GM19395 (cell line): Measurements from ENCODE around the gene CUBN.

Source experiments
- ATAC-seq: cut with Tn5 transposase; IDR thresholded peaks from one replicate; pipeline ENCODE4 v1.9.1; 2021; ENCODE audit warnings: mild to moderate bottlenecking, moderate library complexity; ENCODE audit not compliant: unreplicated experiment

Gene CUBN

GRCh38 chr10:17073725-17074540 lies 55.7 kb downstream of the CUBN start:
- no peak for ATAC-seq

DNA sequence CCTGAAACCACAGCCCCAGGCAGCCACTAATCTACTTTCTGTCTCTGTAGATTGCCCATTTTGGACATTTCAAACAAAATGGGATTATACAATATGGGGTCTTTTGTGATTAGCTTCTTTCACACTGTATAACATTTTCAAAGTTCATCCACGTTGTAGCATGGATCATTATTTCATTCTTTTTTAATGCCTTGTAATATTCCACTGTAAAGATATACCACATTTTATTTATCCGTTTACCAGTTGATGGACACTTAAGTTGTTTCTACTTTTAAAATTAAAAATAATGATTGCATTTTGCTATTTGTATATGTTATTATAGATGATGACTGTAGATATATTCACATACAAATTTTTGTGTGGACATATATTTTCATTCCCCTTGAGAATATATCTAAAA lies 60.7 kb downstream of the CUBN start:
- ATAC-seq: no peak

GRCh38 chr10:17067376-17068264 lies 62.0 kb downstream of the CUBN start:
- ATAC-seq: no peak

DNA sequence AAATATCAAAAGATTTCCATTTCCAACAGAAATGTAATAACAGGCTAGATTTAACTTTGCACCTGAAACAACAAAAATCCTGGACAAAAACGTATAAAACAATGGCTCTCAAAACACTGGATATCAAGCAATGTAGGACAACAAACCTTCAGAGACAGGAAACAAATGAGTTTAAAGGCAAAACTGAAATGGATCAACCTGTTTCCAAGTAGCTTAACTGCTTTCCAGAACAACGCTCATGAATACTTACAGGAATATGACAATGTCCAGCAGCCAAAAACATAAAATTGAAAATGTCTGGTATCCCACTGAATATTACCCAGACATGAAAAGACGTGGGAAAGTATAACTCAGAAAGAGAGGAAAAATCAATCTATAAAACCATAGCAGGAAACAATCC lies 62.8 kb downstream of the CUBN start:
- ATAC-seq: no peak

DNA sequence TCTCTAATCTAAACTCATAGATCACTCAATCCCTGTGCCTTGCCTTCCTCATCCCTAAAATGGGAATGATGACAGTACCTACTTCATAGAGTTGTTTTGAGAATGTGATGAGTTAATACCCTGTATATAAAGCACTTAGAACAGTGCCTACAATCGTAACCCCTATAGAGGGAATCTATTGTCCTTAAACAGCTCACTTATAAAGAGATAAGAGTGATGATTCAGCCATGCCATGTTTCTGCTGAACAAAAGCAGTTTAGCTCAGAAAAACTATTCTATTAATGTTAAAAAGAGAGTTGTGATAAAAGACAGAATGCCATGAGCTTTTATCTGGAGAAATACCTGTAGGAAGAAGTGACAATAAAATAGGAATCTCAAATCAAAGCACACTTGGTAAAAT lies 63.6 kb downstream of the CUBN start:
- no peak for ATAC-seq

- ATAC-seq: no peak
These were observed 64.3 kb downstream of the CUBN start for GRCh38 chr10:17065273-17065672.

DNA sequence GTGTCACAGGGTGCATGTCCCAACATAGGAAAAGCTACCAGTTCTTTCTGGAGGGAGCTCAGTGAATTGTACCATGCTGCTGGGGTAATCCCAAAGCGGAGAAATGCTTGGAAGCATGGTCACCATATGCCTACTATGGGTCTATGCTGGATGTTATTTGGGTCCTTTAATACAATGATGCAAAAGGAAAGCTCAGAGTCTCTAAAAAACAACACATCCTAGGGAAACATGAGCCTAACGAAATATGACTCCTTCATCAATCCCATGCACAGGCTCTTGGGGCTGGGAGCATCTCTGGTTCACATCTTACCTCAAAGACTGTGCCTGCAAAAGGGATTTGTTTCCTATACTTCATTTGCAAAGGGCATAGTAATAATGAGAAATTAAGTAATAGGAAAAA lies 65.2 kb downstream of the CUBN start:
- ATAC-seq: no peak

GRCh38 chr10:17062955-17063484 lies 66.6 kb downstream of the CUBN start:
- ATAC-seq: no peak

GRCh38 chr10:17062493-17062892 lies 67.1 kb downstream of the CUBN start:
- ATAC-seq: no peak

DNA sequence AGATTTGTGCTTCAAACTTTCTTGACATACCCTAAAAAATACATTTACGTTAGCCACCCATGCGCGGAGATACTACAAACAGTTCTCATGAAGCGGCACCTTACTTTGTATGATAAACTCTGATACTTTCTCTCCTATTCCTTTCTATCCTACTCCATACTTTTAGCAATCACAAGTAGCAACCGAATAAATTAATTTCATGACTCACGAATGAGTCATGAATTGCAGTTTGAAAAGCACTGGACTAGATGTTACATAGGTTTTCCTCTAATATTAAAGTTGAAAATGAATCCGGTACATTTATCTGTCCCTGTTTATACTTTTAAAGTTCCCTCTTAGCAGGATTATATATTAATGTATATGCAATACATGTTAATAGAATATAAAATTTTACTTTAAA lies 67.6 kb downstream of the CUBN start:
- no peak for ATAC-seq

DNA sequence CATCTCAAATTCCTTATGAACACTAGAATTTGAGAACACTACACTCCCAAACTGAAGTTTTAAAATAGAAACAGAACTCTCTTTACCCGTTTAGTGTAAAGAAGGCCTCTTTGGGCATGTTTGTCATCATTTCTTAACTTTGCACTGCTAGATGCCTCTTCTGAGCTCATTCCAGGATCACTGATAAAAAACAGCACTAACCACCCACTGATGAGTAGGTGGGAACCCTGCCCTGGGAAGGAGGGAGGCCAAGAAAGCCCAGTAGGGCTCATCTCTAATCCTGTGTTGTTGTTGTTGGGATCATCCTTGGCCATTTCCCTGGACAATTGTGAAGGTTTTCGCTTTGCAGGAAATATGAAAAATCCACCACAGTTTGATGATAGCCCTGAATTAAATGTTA lies 68.2 kb downstream of the CUBN start:
- ATAC-seq: no peak

GRCh38 chr10:17060289-17060688 lies 69.3 kb downstream of the CUBN start:
- ATAC-seq: no peak

GRCh38 chr10:17059197-17059688 lies 70.4 kb downstream of the CUBN start:
- ATAC-seq: no peak

GRCh38 chr10:17058093-17058492 lies 71.5 kb downstream of the CUBN start:
- no peak for ATAC-seq

GRCh38 chr10:17056781-17057428 lies 72.7 kb downstream of the CUBN start:
- ATAC-seq: no peak

DNA sequence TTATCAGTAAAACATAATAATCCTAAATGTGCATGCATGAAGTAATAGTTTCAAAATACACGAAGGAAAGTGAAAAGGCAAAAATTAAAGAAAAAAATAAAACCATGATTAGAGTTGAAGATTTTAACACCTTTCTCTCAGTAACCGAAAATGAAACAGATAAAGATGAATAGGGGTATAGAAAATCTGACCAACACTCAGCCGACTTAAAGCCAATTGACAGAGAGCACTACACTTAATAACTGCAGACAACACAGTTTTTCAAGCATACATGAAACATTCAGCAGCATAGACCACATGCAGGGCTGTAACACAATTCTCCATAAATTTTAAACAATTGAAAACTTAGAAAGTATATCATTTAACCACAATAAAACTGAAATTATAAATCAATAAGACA lies 76.1 kb downstream of the CUBN start:
- ATAC-seq: no peak

DNA sequence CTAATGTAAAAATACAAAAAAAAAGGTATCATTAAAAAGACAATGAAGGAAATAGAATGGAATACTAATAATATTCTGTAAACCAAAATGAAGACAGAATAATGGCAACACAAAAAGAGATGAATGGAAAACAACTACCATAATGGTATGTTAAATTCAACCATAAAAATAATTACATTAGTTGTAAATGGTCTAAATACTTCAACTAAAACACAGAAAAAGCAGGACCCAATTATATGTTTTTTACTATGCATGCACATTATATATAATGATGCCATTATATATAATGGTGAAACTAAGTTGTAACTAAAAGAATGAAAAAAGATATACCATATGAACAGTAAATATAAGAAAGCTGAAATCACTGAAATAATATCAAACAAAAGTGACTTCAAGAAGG lies 76.5 kb downstream of the CUBN start:
- ATAC-seq: no peak

DNA sequence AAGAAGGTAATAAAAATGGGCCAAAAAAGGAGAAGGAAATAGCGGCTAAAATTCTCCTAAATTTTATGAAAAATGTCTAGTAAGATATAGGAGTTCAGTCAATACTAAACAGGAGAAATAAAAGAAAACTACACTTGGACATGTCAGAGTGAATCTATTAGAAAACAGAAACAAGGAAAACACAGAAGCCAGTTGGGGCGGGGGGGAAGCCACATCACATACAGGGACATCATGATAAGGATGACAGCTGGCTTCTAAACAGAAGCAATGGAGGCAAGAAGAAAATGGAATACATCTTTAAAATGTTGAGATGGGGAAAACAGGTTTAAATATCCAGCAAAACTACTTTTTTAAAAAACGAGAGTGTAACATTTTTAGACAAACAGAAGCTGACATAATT lies 77.8 kb downstream of the CUBN start:
- no peak for ATAC-seq

DNA sequence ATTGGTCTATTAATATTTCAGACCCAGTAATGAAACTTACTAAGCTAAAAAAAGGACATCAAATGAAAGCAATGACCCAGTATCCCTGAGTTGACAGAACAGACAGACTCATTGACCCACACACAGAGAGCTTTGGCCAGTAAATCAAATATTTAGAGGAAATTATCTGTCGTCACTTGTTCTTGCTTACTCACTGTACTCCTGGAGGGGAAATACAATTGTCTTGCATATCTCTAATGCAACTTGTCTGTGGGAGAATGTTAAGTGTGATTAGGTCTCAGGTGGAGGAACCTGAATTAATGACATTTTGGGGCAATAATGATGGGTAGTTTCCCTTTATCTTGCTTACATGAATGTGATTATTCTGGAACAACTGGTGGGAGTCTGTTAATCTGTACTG lies 80.4 kb downstream of the CUBN start:
- ATAC-seq: no peak

DNA sequence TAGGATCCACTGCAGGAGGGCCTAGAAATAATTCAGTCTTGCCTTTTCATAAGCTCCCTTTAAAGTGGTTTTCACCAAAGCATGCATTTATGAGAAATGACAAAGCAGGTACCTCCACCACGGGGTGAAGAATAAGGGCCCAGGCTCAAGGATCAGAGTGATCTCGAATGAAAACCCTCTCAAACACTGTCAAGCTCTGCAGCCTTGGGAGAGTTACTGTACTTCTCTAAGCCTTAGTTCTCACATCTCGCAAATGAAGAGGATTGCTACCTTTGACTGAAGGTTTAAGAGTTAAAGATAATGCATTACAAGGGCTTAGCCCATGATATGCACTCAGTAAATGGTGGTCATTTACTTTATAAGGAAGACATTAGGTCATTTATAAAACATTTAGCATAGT lies 81.7 kb downstream of the CUBN start:
- no peak for ATAC-seq

DNA sequence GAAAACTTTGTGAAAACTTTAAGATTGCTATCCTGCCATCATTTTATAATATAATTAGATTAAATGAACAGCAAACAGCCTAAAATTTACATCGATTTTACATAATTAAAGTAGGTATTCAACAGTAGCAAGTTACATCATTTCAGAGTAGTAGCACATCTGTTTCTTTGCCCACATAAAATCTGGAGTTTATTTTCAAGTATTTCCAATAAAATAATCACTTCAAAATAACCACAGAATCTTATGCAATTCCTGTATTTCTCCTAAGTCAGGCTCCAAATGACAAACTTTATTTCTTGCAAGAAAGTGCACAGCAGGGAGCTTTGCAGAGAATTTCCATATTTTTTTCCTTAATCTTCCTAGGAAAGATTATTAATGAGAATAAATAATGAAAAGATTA lies 82.6 kb downstream of the CUBN start:
- ATAC-seq: no peak
